Raji (cell line): ENCODE measurements around the gene ANXA5.

Experiments
- POLR2A ChIP-seq: IDR thresholded peaks from 2 replicates; pipeline ENCODE4 v1.6.1; 2011; ENCODE audit warnings: low read depth, low read length, control low read depth; ENCODE audit not compliant: insufficient read depth

Gene ANXA5

DNA sequence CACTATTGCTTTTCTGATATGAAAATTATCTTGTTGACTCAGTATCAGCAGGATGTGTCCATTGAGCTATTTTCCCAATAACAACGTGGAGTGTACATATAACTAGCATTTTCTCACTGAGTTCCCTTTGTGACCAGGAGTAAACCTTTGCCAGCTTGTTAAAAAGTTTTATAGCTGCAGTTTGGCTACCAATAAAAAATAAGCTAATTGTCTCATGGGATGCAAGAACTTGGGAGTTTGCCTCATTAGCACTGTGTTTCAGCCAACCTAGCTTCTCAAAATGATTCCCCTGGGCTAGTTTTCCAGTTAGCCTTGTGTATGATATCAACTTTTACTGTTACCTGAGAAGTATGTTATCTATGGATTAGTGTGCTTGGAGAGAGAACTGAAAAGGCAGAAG lies 24.9 kb upstream of the ANXA5 start:
- TF ChIP-seq POLR2A, result no peak

DNA sequence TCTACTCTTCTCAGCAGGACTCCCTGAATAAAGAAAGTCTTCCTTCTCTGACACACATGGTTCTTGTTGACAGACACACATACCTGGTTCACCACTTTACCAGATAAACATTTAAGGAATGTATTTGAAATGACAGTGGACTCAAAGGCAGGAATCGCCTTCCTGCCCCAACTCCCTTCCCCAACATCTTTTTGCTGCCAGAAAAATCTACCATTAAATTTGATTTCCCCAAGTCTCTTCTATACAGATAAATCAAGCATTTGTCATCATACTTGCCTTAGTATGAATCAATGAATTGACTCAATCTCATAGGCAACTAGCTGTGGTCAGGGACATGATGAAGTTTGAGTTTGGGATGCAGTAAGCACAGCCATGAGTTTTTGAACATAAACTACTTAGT lies 23.3 kb upstream of the ANXA5 start:
- TF ChIP-seq POLR2A, result no peak

DNA sequence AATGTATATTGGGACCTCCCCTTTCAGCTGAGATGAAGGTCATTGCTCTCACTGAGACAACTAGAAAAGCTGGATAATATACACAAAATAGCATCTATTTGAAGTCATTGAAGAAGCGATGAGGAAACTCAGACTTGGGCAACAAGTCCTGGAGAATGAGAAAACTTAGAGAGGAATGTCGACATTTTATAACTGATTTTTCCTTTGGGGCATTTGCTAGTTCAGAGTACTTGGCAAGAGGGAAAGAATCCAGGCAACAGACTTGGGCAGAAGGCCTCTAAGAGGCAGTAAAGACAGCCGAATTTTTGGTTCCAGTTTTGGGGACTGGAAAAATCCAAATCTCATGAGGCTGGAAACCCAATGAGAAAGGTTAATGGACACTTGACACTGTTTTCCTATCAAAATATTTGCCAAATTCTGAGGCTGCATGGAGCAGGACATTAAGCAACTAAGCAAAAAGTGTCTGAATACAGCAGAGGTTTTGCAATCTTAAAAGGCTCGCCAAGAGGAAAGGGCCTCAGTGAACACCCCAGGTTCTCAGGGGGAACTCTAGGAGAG lies 21.0 kb upstream of the ANXA5 start:
- no peak for TF ChIP-seq POLR2A

DNA sequence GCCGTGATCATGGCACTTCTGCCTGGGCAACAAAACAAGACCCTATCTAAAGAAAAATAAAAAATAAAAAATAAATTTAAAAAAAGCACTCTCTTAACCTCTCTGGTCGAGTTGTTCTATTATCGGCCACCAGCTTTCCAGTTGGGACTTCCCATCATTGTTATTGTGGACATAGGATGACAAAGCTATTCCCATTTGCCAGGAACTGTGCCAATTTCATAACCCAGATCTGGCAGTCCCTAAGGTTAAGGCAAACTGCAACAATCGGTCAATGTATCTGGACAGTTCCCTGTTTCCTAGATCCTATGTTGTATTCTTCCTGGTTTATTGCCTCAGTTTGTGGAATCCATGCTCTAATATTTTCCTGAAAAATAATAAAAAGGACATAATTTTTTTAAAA lies 17.8 kb upstream of the ANXA5 start:
- no peak for TF ChIP-seq POLR2A

DNA sequence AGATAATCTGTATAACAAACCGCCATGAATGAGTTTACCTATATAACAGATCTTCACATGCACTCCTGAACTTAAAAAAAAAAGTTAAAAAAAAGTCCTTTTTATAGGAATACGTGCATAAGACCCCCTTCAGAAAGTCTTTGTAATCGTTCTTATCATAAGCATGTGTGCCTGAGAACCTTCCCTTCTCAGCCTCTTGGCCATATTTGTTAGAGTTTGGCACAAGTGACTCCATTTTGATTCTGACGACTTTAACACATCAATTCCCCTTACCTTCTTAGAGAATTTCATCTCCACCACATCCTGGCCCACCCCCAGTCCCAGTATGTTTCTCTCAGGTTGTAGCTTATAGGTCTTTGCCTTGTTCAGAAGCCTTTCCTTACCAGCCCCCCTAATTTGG lies 16.0 kb upstream of the ANXA5 start:
- no peak for TF ChIP-seq POLR2A

DNA sequence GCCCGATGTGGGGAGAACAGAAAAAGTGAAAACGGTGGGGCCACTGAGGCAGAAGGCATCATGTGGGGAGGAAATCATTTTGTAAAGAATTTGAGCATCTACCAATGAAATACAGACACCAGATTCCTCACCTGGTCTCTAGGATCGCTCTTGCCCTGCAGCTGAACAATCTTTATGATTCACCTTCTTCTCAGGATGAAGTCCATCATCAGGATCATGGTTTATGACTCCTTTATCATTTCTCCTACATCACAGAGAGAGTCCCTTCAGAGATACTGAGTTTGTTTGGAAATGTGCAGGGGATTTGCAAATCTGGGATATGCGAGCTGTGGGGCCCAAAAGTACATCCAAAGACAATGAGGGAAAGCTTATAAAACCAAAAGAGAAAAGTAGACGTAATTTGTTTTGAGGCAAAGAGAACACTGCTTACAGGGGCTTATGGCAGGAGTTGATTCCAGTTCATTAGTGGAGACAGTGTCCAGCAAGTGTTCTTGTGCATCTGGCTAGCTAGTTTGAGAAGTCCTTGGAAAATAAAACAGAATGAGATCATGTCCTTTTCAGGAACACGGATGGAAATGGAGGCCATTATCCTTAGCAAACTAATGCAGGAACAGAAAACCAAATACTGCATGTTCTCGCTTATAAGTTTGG lies 15.3 kb upstream of the ANXA5 start:
- TF ChIP-seq POLR2A, result no peak

DNA sequence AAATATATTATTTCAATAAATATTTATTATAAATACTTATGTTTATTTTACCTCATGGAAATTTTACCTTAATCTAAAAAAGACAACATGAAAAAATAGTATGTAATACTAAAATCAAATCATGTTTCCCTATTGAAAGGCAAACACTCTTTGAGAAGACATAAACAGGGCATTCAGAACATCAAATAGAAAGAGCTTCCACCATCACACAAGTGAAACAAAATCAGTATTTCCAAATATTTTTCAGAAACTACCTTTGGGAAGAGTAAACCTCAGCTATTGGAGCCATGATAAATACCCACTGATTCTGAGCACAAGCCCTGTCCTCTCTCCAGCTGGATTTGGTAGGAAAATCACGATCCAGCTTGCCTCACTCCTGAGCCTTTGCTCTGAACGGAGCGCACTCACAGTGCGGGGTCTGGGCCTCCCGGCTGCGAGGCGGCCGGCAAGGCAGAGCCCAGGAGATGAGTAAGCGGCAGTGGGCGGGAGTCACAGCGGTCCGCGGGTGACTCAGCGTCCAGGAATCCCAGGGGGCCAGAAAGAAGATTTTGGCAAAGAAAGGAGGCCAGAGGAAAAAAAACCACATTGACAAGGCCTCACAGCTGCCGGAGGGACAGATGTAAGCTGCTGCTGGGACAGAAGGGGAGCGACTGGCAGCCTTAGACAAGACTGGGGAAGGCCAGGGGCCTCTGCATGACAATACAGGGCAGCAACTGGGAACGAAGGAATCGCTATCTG lies 14.7 kb upstream of the ANXA5 start:
- no peak for TF ChIP-seq POLR2A

DNA sequence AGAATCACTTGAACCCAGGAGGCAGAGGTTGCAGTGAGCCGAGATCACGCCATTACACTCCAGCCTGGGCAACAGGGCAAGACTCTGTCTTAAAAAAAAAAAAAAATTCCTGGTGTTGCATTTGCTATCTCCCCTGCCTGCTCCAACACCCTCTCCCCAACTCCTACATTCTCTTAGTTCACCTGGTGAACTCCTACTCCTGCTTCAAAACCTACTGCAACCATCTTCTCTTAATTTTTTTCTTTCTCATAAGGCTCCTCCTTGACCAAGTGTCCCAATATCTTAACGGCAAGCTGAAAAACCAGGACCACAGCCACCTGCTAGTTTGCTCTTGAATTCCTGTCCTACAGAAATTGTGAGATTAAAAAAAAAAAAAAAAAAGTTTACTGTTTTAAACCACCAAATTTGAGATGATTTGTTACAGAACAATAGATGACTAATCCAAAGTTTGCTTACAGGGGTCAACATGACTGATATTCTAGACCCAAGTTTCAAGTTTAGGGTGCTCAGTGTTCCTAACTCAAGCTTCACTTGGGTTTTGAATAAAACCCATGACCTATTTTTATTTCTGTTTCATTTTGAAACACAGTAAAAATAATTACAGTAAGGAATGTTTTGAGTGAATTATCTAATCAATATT lies 13.1 kb upstream of the ANXA5 start:
- no peak for TF ChIP-seq POLR2A

DNA sequence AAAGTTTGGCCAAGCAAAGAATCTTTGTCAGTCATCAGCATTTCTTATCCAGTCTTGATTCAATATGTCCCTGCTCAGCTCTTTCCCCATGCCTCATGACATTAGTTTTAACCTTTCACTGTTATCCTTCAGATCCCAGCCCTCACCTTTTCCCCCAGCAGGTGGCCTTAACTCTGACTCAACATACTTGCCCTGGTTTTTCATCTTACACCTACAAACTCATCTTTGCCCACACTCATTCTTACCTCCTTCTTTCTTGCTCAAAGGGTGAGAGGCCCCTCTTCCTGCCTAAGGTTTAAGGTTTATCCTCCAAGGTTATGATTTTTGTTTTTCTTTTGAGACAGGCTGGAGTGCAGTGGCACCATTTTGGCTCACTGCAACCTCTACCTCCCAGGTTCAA lies 10.6 kb upstream of the ANXA5 start:
- no peak for TF ChIP-seq POLR2A

DNA sequence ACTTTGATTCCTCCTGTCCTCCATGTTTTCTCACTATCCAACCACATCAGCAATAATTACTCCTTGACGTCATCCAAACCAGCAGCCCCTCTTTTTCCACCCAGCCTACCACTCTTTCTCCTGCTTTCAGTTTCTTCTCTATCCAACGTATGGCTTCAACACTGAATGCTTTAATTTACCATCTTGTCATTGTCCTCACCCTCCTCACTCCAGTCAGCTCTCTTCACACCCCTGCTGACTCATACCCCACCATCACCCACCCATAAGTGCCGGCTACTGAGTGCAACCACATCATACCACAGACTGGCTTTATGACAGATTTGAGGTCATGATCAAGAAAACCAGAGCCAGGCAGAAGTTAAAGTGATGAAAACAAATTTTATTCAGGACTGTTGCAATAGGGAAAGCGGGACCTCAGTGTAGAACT lies 9.8 kb upstream of the ANXA5 start:
- no peak for TF ChIP-seq POLR2A

DNA sequence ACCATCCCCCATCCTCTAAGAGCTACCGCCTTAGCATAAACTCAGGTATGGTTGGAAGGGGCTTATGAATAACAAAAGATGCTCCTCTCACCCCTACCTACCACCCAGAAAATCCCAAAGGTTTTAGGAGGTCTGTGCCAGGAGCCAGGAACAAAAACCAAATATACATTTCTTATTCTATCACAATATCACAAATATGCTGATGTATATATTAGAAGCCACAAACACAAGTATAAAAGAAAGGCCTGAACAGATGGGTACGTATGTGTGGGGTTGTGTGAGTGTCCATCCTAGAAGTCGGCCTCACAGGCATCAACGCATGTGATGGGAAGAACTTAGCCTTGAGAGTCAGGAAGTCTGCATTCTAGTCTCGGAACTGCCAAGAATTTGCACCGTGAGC lies 8.7 kb upstream of the ANXA5 start:
- TF ChIP-seq POLR2A, result no peak

DNA sequence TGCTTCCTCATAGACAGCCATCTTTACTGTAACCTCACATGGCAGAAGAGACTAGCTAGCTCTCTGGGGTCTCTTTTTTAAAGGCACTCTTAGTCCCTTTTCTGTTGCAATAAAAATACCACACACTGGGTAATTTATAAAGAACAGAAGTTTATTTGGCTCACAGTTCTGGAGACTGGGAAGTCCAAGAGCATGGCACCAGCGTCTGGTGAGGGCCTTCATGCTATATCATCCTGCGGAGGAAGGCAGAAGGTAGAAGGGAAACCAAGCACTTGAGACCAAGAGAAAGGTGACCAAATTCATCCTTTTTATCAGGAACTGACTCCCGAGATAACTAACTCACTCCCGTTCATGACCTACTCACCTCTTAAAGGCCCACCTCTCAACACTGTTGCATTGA lies 5.4 kb upstream of the ANXA5 start:
- no peak for TF ChIP-seq POLR2A

DNA sequence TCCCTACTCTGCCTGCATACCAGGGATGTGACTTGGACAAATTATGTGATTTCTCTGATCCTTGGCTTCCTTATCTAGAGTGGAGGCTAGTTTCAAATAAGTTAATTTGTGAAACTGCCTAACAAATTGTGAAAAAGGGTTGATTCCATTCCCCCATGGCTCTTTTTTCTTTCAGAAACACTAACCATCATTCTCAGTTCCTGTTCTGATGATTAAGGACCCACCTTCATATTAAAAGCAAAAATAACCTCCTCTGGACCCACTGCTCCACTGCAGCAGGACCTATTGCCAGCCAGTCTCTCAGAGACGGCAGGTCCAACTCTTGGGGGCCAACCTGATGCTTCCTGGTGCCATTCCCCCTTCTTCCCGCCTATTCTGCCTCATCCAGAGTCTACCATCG lies 4.5 kb upstream of the ANXA5 start:
- TF ChIP-seq POLR2A, result no peak

DNA sequence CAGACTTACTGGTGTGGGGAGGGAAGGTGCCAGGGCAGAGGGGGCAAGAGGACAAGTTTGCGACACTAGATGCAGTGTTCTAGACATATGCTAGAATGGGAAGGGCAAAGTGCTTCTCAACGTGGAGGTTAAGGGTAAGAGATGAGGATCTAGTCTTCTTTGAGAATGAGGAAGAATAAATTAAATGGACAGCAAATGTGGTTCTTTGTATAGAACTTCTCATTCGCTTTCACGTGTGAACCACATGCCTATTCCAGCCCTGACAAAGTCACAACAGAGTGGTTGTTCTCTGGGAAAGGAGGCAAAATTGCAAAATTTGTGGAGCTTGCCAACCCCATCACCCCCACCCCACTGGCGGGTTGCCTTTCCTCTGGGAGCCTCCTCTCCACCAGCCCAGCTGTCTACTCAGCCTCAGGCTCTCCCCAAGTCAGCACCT lies 1.5 kb upstream of the ANXA5 start:
- no peak for TF ChIP-seq POLR2A

DNA sequence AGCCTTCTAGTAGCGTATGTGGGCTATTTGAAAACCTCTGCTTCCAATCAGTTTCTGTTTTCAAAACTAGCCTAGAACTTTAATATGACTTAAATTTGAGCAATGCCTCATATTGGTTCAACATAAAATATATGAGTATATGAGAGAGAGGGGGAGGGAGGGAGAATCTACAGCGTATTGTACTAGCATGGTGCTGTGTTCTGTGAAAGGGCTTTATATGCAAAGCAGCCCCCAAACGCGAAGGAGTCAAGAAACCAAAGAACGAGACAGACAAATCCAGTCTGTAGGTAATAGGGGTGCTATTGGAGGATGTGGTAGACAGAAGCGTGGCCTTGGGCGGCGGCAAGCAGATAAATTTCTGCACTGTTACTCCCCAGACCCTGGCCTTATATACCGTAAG lies 784 bp upstream of the ANXA5 start:
- TF ChIP-seq POLR2A, result no peak

DNA sequence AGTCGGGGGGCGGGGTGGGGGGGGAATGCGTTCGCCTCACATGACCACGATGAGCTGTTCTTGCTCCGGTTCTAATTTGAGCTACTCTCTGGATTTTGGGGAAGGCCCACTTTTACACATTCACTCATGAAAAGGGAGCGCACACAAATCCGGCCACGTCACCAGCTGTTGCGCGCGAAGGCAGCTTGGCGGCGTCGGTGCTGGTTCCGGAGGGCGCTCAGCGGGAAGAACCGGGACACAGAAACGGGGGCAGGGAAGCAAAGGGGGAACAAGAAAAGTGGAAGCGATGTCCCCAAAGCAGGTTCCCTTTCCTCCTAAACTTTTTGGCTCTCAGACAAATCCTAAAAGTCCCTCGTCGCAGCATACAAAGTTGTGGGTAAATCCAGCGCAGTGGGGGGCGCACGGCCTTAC lies 605 bp downstream of the ANXA5 start:
- TF ChIP-seq POLR2A, result no peak
